ENCODE results near the gene PDE7B.

- no peak for TF ChIP-seq CTCF (conservative IDR thresholded peaks at IDR 0.05; ENCODE audit: low read depth, low read length)
- no peak for TF ChIP-seq EZH2 (IDR thresholded peaks at IDR 0.05; ENCODE audit: borderline replicate concordance, low read depth, low read length, poor library complexity, severe bottlenecking)
Observed at GRCh38 chr6:136213012-136213539, 361.6 kb downstream of the PDE7B start.

All from A673 (cell line).